Endothelial cell of umbilical vein (primary cell): ENCODE data around the gene MYO9B. TPM values are rescaled to one million over a fixed set of nuclear protein-coding genes. Genes with fewer than 3 reads are reported as not detected.

Experiments used
- BruUV-seq: library from RNA; stranded (reverse); fragments of 400-500 nt; replicated peaks from 2 replicates; lab custom pipeline; 2021; lab: Mats Ljungman, UMichigan
- CTCF ChIA-PET: fragments of 300-600, 350-600 bp; sonication (Branson Sonifier 250); formaldehyde crosslinking; loops from one replicate; lab custom pipeline; 2021; ENCODE audit warnings: antibody characterized with exemption, inconsistent platforms; lab: Charles Lee
- POLR2A ChIA-PET: fragments of 300-600, 350-600 bp; sonication (Branson Sonifier 250); formaldehyde crosslinking; loops from one replicate; lab custom pipeline; 2021; ENCODE audit warnings: antibody characterized with exemption, inconsistent platforms; lab: Charles Lee
- DNase-seq: peaks from one replicate; pipeline ENCODE4 v3.0.0-alpha.2; 2011; ENCODE audit warnings: low read depth, low spot score
- FAIRE-seq: peaks from 2 replicates; lab custom pipeline; 2011; peaks lifted over from hg19 to GRCh38; lab: Jason Lieb, UNC
- H2AFZ ChIP-seq: 2 replicates; pipeline ENCODE4 v1.6.0; 2012; ENCODE audit warnings: low read depth, low read length, control low read depth, inconsistent platforms
- H3K27ac ChIP-seq: 2 replicates; pipeline ENCODE4 v1.5.1; 2011; ENCODE audit warnings: low read depth, mild to moderate bottlenecking, control low read depth, low read length, moderate library complexity; ENCODE audit not compliant: insufficient read depth
- H3K27me3 ChIP-seq, 2 experiments: 2 replicates each; pipeline versions ENCODE4 v1.6.0 to v1.6.1; 2011; ENCODE audit warnings: low read length in 2 of 2, mixed read lengths in 1 of 2; ENCODE audit not compliant: control insufficient read depth in 2 of 2, insufficient read depth in 2 of 2
- H3K36me3 ChIP-seq, 2 experiments: 2 replicates in 1 of 2; 3 replicates in 1 of 2; pipeline ENCODE4 v1.5.1; 2011; ENCODE audit warnings: low read length in 2 of 2, mild to moderate bottlenecking in 1 of 2, moderate library complexity in 1 of 2; ENCODE audit not compliant: control insufficient read depth in 2 of 2, insufficient read depth in 2 of 2; ENCODE audit errors: extremely low read depth in 1 of 2
- H3K4me1 ChIP-seq: 3 replicates; pipeline ENCODE4 v1.5.1; 2011; ENCODE audit warnings: mild to moderate bottlenecking, low read length; ENCODE audit not compliant: control insufficient read depth, insufficient read depth; ENCODE audit errors: extremely low read depth
- H3K4me2 ChIP-seq: 2 replicates; pipeline ENCODE4 v1.6.1; 2011; ENCODE audit warnings: low read length, control low read depth, mixed read lengths; ENCODE audit not compliant: insufficient read depth
- H3K4me3 ChIP-seq, 3 experiments: fragments of 200-600 bp in 1 of 3; sonication (generic), shearing (Covaris generic) in 1 of 3; replicated peaks in 1 of 3; 2 replicates each; pipeline ENCODE4 v1.5.1; 2011 to 2016; ENCODE audit warnings: control low read depth in 3 of 3, low read length in 3 of 3, mild to moderate bottlenecking in 2 of 3, inconsistent platforms in 1 of 3, low read depth in 1 of 3, moderate library complexity in 1 of 3; ENCODE audit not compliant: insufficient read depth in 1 of 3
- H3K79me2 ChIP-seq: 2 replicates; pipeline ENCODE4 v1.6.0; 2012; ENCODE audit warnings: low read length, inconsistent platforms; ENCODE audit not compliant: control insufficient read depth, insufficient read depth
- H3K9ac ChIP-seq: replicated peaks from 2 replicates; pipeline ENCODE3; 2011; ENCODE audit warnings: low read length, control low read depth; ENCODE audit not compliant: insufficient read depth; ENCODE audit errors: extremely low read depth
- H3K9me1 ChIP-seq: replicated peaks from 3 replicates; pipeline ENCODE4 v1.6.0; 2011; ENCODE audit warnings: mild to moderate bottlenecking, low read length; ENCODE audit not compliant: control insufficient read depth, insufficient read depth; ENCODE audit errors: extremely low read depth
- H3K9me3 ChIP-seq: replicated peaks from 2 replicates; pipeline ENCODE4 v1.5.1; 2012; ENCODE audit warnings: low read length, inconsistent platforms; ENCODE audit not compliant: control insufficient read depth, insufficient read depth
- H4K20me1 ChIP-seq: replicated peaks from 2 replicates; pipeline ENCODE3; 2011; ENCODE audit warnings: mild to moderate bottlenecking, low read length; ENCODE audit not compliant: control insufficient read depth, insufficient read depth; ENCODE audit errors: extremely low read depth
- EZH2 ChIP-seq: IDR thresholded peaks from 2 replicates; pipeline ENCODE4 v1.6.1; 2012; ENCODE audit warnings: borderline replicate concordance, low read depth, mild to moderate bottlenecking, moderate library complexity, low read length, inconsistent platforms; ENCODE audit not compliant: severe bottlenecking
- FOS ChIP-seq: IDR thresholded peaks from 2 replicates; pipeline ENCODE4 v1.6.1; 2011; ENCODE audit warnings: mild to moderate bottlenecking, low read length, moderate library complexity, borderline replicate concordance; ENCODE audit not compliant: insufficient read depth
- GATA2 ChIP-seq: IDR thresholded peaks from 2 replicates; pipeline ENCODE4 v1.7.0; 2011; ENCODE audit warnings: low read depth, mild to moderate bottlenecking, moderate library complexity, mixed read lengths, low read length; ENCODE audit not compliant: insufficient read length, insufficient read depth
- JUN ChIP-seq: IDR thresholded peaks from 2 replicates; pipeline ENCODE4 v1.6.1; 2011; ENCODE audit warnings: borderline replicate concordance, low read depth; ENCODE audit not compliant: insufficient read length, insufficient read depth
- MYC ChIP-seq: IDR thresholded peaks from one replicate; pipeline ENCODE4 v1.6.1; 2011; ENCODE audit warnings: mild to moderate bottlenecking, low read depth, low read length
- POLR2A ChIP-seq: IDR thresholded peaks from 2 replicates; pipeline ENCODE4 v1.6.1; 2012; ENCODE audit warnings: low read depth, mild to moderate bottlenecking, control low read depth, low read length
- POLR2AphosphoS5 ChIP-seq: IDR thresholded peaks from 2 replicates; pipeline ENCODE4 v1.6.1; 2012; ENCODE audit warnings: low read depth, mild to moderate bottlenecking, control low read depth, low read length, moderate library complexity; ENCODE audit not compliant: insufficient read depth
- dilution Hi-C: fragments of 300-500 bp; cut with MboI; formaldehyde crosslinking; loops from one replicate; pipeline ENCODE4 v1.15.0; 2019; ENCODE audit warnings: low sequenced_read_pairs; ENCODE audit not compliant: extremely low pct_ligation_motif_present
- intact Hi-C: fragments of 100-400 bp; cut with micrococcal nuclease; formaldehyde crosslinking; loops from one replicate; pipeline ENCODE4 v1.10.0; 2022
- polyA plus RNA-seq, 4 experiments: library from polyadenylated mRNA; depleted of rRNA in 3 of 4; stranded (reverse) in 3 of 4; unstranded in 1 of 4; fragments of >200 nt; gene quantifications; 2 replicates each; pipeline versions ENCODE4 v1.2.1 to v1.2.3, GENCODE V29; 2011 to 2012; ENCODE audit warnings: missing spikeins in 1 of 4
- total RNA-seq: library from RNA; stranded (reverse); gene quantifications from 2 replicates; pipeline ENCODE4 v1.2.3, GENCODE V29; 2021
- TF ChIP-seq, protein P1 (sequence below), 2 donors: IDR thresholded peaks; 1 replicate in 1 of 2; 2 replicates in 1 of 2; pipeline ENCODE4 v1.5.1; 2011; ENCODE audit warnings: low read length in 2 of 2, mild to moderate bottlenecking in 2 of 2, moderate library complexity in 2 of 2, control low read depth in 1 of 2, inconsistent platforms in 1 of 2, low read depth in 1 of 2; ENCODE audit not compliant: insufficient read depth in 1 of 2; ENCODE audit errors: extremely low read depth in 1 of 2
- TF ChIP-seq, protein P2 (sequence below): IDR thresholded peaks from 2 replicates; pipeline ENCODE4 v1.6.1; 2011; ENCODE audit not compliant: insufficient read depth, insufficient read length

Gene MYO9B
- total and polyA plus RNA-seq, 2 donors (not counting 3 experiments of a cell fraction or from before 2014, with no cell fraction given): 64.4 to 119 TPM

DNA sequence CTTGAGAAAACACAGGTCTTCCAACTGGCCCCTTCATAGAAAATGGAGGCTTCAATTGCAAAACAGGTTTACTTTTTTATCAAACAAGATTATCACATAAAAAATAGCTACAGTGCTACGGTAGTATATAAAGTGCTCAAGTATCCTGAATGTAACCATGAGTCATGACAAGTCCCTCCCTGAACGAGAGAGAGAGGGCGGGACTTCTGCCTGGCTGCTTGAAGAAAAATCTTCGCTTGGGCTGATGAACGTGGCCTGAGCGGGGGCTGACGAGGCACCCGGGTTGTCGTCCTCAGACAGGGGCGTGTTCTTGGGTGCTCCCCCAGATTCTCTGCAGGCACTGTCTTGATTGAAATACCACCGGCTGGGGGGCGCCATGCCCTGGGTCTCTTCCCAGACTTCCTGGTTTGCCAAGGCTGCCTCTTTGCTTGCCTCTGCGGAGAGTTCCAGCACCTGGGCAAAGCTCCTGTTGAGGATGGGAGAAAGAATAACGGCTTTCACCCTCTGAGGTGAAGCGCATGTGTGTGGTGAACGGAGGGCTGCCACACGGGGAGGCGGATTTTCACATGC is 25.8 kb upstream of the MYO9B start:
- no peak for TF ChIP-seq POLR2A
- peak; percentile 36 for TF ChIP-seq FOS
- TF ChIP-seq, protein P1, sequence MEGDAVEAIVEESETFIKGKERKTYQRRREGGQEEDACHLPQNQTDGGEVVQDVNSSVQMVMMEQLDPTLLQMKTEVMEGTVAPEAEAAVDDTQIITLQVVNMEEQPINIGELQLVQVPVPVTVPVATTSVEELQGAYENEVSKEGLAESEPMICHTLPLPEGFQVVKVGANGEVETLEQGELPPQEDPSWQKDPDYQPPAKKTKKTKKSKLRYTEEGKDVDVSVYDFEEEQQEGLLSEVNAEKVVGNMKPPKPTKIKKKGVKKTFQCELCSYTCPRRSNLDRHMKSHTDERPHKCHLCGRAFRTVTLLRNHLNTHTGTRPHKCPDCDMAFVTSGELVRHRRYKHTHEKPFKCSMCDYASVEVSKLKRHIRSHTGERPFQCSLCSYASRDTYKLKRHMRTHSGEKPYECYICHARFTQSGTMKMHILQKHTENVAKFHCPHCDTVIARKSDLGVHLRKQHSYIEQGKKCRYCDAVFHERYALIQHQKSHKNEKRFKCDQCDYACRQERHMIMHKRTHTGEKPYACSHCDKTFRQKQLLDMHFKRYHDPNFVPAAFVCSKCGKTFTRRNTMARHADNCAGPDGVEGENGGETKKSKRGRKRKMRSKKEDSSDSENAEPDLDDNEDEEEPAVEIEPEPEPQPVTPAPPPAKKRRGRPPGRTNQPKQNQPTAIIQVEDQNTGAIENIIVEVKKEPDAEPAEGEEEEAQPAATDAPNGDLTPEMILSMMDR (IDR thresholded peaks at IDR 0.05; ENCODE audit: extremely low read depth in 1 of 2, insufficient read depth in 1 of 2, low read depth in 1 of 2, low read length in 2 of 2): no peak
- TF ChIP-seq MYC: no peak
- no peak for TF ChIP-seq POLR2AphosphoS5
- TF ChIP-seq GATA2: no peak
- no peak for TF ChIP-seq JUN
- TF ChIP-seq, protein P2, sequence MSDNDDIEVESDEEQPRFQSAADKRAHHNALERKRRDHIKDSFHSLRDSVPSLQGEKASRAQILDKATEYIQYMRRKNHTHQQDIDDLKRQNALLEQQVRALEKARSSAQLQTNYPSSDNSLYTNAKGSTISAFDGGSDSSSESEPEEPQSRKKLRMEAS: no peak
- no peak for TF ChIP-seq EZH2
- ChIA-PET CTCF (interaction anchor here (1.0 to 5.4 kb wide), 4 partner anchors 8 to 335 kb away, joined by 5 to 118 read pairs (median 8); no protein-coding TSS in a partner anchor), POLR2A (no interaction called here)
- dilution Hi-C loops (no loop called here), intact Hi-C loops (no loop called here)
- Histone ChIP-seq H3K27ac (no peak overlapping the region), H3K79me2 (no peaks in the 10 kb centered on the region), H3K9me1 (no peaks in the 10 kb centered on the region), H3K36me3 (peaks cover 3 to 4% of the 10 kb centered on the region in 2 experiments), H3K4me2 (no peak overlapping the region), H3K27me3 (no peaks in the 10 kb centered on the region), H3K4me1 (no peaks in the 10 kb centered on the region), H3K9ac (no peak overlapping the region), H2AFZ (no peak overlapping the region), H3K9me3 (no peaks in the 10 kb centered on the region), H4K20me1 (no peaks in the 10 kb centered on the region), H3K4me3 (no peak overlapping the region)
- DNase-seq: peak; percentile 21
- BruUV-seq: no TSS peak
- FAIRE-seq: no peak
